IPS DF 6.9 (cell line): Measurements from ENCODE around the gene RXRA.

Source experiments
- DNase-seq: peaks from one replicate; pipeline ENCODE4 v3.0.0-alpha.2; 2013; ENCODE audit warnings: low read depth, low spot score
- H3K27ac ChIP-seq: one replicate; pipeline ENCODE4 v1.5.1; 2013; ENCODE audit warnings: low read length, control low read depth
- H3K27me3 ChIP-seq: 2 replicates; pipeline ENCODE4 v1.6.1; 2013; ENCODE audit warnings: mild to moderate bottlenecking, low read length; ENCODE audit not compliant: control insufficient read depth, insufficient read depth
- H3K36me3 ChIP-seq: 2 replicates; pipeline ENCODE4 v1.6.1; 2013; ENCODE audit warnings: low read length; ENCODE audit not compliant: control insufficient read depth, insufficient read depth
- H3K4me1 ChIP-seq: 2 replicates; pipeline ENCODE4 v1.6.1; 2013; ENCODE audit warnings: low read length; ENCODE audit not compliant: control insufficient read depth, insufficient read depth
- H3K4me3 ChIP-seq: 2 replicates; pipeline ENCODE4 v1.5.1; 2013; ENCODE audit warnings: mild to moderate bottlenecking, low read length
- H3K9me3 ChIP-seq: 2 replicates; pipeline ENCODE4 v1.6.1; 2013; ENCODE audit warnings: low read length, inconsistent platforms; ENCODE audit not compliant: control insufficient read depth, insufficient read depth
- WGBS: extraction: QIAGEN DNeasy Blood & Tissue Kit; methylation state at CpG from one replicate; pipeline ENCODE4 v1.1.7; 2013; ENCODE audit warnings: mixed read lengths, missing lambda C conversion rate; ENCODE audit not compliant: insufficient read length, insufficient coverage; 5-methylcytosine and 5-hydroxymethylcytosine counted together

RXRA gene

DNA sequence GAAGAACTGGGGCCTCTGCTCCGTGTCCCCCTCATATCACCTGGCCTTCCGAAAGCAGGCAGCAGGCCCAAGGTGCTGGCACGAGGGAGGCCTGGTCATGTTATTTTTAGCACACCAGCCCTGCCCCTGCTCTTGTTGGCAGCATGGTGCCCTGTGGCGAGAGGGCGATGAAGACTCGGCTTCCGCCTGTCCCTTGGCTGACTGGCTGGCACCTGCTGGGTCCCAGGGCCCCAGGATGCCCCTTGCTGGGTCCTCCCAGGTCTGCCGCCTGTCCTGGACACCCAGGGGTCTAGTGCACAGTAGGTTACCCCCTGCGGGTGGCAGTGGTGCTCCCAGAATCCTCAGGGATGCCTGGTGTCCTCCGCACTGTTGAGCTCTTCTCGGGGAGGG is 77.0 kb downstream of the RXRA start:
- Histone ChIP-seq H3K4me3 (no peak overlapping the region), H3K4me1 (peaks cover 5% of the 10 kb centered on the region), H3K27me3 (no peaks in the 10 kb centered on the region), H3K27ac (no peak overlapping the region), H3K36me3 (no peaks in the 10 kb centered on the region), H3K9me3 (no peaks in the 10 kb centered on the region)
- WGBS = no CpG with 5 or more reads among the region's 11 CpGs
- no peak for DNase-seq

GRCh38 chr9:134403682-134404301 is 77.5 kb downstream of the RXRA start:
- WGBS = no CpG with 5 or more reads among the region's 17 CpGs
- Histone ChIP-seq H3K9me3 (no peaks in the 10 kb centered on the region), H3K4me3 (no peak overlapping the region), H3K36me3 (no peaks in the 10 kb centered on the region), H3K4me1 (peaks cover 5% of the 10 kb centered on the region), H3K27me3 (no peaks in the 10 kb centered on the region), H3K27ac (no peak overlapping the region)
- DNase-seq = no peak

GRCh38 chr9:134404376-134405358 is 78.4 kb downstream of the RXRA start:
- H3K4me1 ChIP-seq = peaks cover 5% of the 10 kb centered on the region
- no peaks in the 10 kb centered on the region for H3K27me3 ChIP-seq
- H3K4me3 ChIP-seq = no peak overlapping the region
- H3K36me3 ChIP-seq = no peaks in the 10 kb centered on the region; the same call in 1 of the 2 replicates
- no CpG with 5 or more reads among the region's 34 CpGs for WGBS
- no peak for DNase-seq
- no peak overlapping the region for H3K27ac ChIP-seq
- H3K9me3 ChIP-seq = no peaks in the 10 kb centered on the region

DNA sequence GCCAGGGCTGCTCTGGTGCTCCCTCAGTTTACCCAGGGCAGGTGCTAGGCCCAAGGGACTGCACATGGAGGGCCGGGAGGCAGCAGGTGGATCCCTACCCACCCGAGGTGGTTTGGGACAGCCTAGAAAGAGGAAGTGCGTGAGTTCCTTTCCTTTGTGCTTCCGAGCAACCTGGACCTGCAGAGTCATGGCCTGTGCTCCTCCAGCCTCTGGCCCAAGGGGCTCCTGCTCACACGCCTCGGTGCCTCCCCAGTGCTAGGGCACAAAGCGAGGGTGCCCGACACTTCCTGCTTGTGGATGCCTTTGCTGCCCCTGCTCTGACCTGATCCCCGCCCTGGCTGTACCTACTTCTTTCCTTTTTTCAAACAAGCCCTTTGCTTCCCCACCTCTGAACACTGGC is 79.3 kb downstream of the RXRA start:
- DNase-seq = no peak

DNA sequence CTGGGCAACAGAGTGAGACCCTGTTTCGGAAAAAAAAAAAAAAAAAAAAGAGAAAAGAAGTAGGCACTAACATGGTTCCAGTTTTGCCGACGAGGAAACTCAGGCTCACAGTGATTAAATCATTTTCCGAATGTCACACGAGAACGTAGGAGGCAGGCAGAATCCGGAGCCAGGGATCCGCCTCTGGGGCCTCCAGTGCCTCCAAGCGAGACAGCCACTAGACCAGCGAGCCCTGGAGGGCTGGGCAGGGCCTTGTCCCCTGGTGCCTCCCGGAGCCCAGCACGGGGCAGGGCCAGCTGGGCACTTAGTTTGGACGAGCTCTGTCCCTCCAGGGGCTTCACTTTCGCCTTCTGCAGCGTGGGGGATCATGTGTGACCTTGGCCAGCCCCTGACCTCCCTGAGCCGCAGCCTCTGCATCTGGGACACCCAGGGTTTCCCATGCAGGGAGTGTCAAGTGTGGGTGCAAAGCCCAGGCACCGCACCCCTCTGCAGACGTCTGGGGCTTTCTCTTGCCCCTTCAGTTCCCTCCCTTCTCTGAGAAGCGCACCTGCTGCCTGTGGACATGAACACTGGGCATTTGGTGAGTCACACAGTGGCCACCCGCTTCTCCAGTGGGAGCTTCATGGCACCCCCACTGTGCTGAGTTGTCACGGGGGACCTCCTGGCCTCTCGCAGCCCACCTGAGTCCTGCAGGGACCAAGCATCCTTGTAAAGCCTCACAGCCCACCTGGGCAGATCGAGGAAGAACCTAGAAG is 80.3 kb downstream of the RXRA start:
- no peaks in the 10 kb centered on the region for H3K9me3 ChIP-seq
- no peaks in the 10 kb centered on the region for H3K27me3 ChIP-seq
- H3K36me3 ChIP-seq = peaks cover 4% of the 10 kb centered on the region; the same call in 1 of the 2 replicates
- no peak for DNase-seq
- no peak overlapping the region for H3K4me3 ChIP-seq
- no CpG with 5 or more reads among the region's 23 CpGs for WGBS
- peaks cover 5% of the 10 kb centered on the region for H3K4me1 ChIP-seq
- H3K27ac ChIP-seq = no peak overlapping the region

More for the DNA sequence above, 79.3 kb downstream of the RXRA start:
- H3K4me1 ChIP-seq = peaks cover 5% of the 10 kb centered on the region
- no peak overlapping the region for H3K27ac ChIP-seq
- H3K9me3 ChIP-seq = no peaks in the 10 kb centered on the region
- H3K4me3 ChIP-seq = no peak overlapping the region
- peaks cover 4% of the 10 kb centered on the region; the same call in 1 of the 2 replicates for H3K36me3 ChIP-seq
- no CpG with 5 or more reads among the region's 9 CpGs for WGBS
- no peaks in the 10 kb centered on the region for H3K27me3 ChIP-seq

- no peaks in the 10 kb centered on the region for H3K27me3 ChIP-seq
- no peaks in the 10 kb centered on the region for H3K9me3 ChIP-seq
- peak; percentile 11 for DNase-seq
- H3K27ac ChIP-seq = no peak overlapping the region
- no peak overlapping the region for H3K4me3 ChIP-seq
- WGBS = no CpG with 5 or more reads among the region's 33 CpGs
- H3K4me1 ChIP-seq = peaks cover 9% of the 10 kb centered on the region
- H3K36me3 ChIP-seq = peaks cover 4% of the 10 kb centered on the region; the same call in 1 of the 2 replicates
These were observed 81.0 kb downstream of the RXRA start for GRCh38 chr9:134407121-134407779.

- no peak for DNase-seq
- no peaks in the 10 kb centered on the region for H3K9me3 ChIP-seq
- H3K27ac ChIP-seq = no peak overlapping the region
- H3K36me3 ChIP-seq = peaks cover 4% of the 10 kb centered on the region; the same call in 1 of the 2 replicates
- no peak overlapping the region for H3K4me3 ChIP-seq
- H3K4me1 ChIP-seq = peaks cover 10% of the 10 kb centered on the region
- no CpG with 5 or more reads among the region's 9 CpGs for WGBS
- H3K27me3 ChIP-seq = no peaks in the 10 kb centered on the region
These were observed 82.1 kb downstream of the RXRA start for GRCh38 chr9:134408389-134408788.

GRCh38 chr9:134408939-134409737 is 82.9 kb downstream of the RXRA start:
- no CpG with 5 or more reads among the region's 40 CpGs for WGBS
- no peak overlapping the region for H3K4me3 ChIP-seq
- no peak for DNase-seq
- no peak overlapping the region for H3K27ac ChIP-seq
- no peaks in the 10 kb centered on the region for H3K27me3 ChIP-seq
- no peaks in the 10 kb centered on the region for H3K9me3 ChIP-seq
- peaks cover 10% of the 10 kb centered on the region for H3K4me1 ChIP-seq
- H3K36me3 ChIP-seq = peaks cover 4% of the 10 kb centered on the region; the same call in 1 of the 2 replicates

DNA sequence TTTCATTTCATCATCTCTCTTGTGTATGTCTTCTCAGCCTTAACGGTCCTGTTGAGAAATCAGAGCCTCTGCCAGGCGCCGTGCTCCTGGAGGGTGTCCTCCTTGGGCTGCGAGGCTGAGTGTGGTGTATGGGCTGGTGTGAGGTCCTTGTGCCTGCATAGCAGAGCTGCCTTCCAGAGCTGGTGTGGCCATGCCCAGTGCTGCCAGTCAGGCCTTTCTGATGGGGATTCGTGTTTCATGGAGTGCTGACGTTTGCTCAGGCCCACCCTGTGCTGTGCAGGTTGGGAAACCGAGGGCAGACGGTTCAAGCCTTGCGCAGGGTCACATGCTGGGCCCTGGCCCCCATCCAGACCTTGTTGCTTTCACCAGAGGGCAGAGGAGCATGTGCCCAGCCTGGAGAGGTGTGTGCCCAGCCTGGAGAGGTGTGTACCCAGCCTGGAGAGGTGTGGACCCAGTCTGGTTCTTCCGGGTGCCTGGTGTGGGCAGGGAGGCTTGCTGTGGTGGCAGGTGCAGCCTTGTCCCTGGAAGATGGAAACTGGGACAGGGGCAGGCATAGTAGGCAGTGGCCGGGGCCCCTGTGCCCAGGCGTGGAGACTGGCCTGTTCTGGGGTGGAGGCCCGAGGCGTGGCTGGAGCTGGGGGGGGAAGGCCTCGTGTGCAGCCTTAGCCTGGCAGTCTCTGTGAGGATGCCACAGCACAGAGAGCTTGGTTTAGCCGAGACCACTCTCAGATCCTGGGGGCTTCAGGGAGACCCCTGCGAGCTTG is 84.0 kb downstream of the RXRA start:
- peaks cover 4% of the 10 kb centered on the region; the same call in 1 of the 2 replicates for H3K36me3 ChIP-seq
- H3K4me3 ChIP-seq = no peak overlapping the region
- no CpG with 5 or more reads among the region's 17 CpGs for WGBS
- H3K9me3 ChIP-seq = no peaks in the 10 kb centered on the region
- H3K4me1 ChIP-seq = peaks cover 10% of the 10 kb centered on the region
- no peaks in the 10 kb centered on the region for H3K27me3 ChIP-seq
- DNase-seq = no peak
- no peak overlapping the region for H3K27ac ChIP-seq
